GM12878 (cell line): ENCODE results near the gene PPP1R13L.

Experiments used
- EZH2 ChIP-seq: IDR thresholded peaks from 2 replicates; pipeline ENCODE4 v1.6.1; 2012; ENCODE audit warnings: low read depth, mild to moderate bottlenecking, control low read depth, inconsistent platforms, low read length, borderline replicate concordance; ENCODE audit not compliant: control insufficient read depth
- NR2C2 ChIP-seq: IDR thresholded peaks from 2 replicates; pipeline ENCODE4 v1.6.1; 2011; ENCODE audit warnings: borderline replicate concordance, low read depth; ENCODE audit not compliant: control insufficient read depth, insufficient read length
- POLR2AphosphoS5 ChIP-seq: IDR thresholded peaks from 2 replicates; pipeline ENCODE4 v1.6.1; 2011; ENCODE audit warnings: mild to moderate bottlenecking, low read length, inconsistent platforms
- SIN3A ChIP-seq: IDR thresholded peaks from 2 replicates; pipeline ENCODE4 v1.6.1; 2012; ENCODE audit warnings: low read depth, low read length, improper control_type of control experiment
- TCF7 ChIP-seq: IDR thresholded peaks from 2 replicates; pipeline ENCODE4 v1.6.1; 2014; ENCODE audit warnings: antibody characterized with exemption, borderline replicate concordance
- ZZZ3 ChIP-seq: IDR thresholded peaks from 2 replicates; pipeline ENCODE4 v1.6.1; 2011; ENCODE audit warnings: low read depth; ENCODE audit not compliant: control insufficient read depth, insufficient read length
- TF ChIP-seq, protein P1 (sequence below), 3 experiments: IDR thresholded peaks in 2 of 3; conservative IDR thresholded peaks in 1 of 3; 2 replicates each; pipeline ENCODE4 v1.5.1; 2011; ENCODE audit warnings: low read depth in 3 of 3, low read length in 3 of 3, mild to moderate bottlenecking in 3 of 3, control low read depth in 2 of 3, moderate library complexity in 2 of 3, inconsistent platforms in 1 of 3, mixed read lengths in 1 of 3; ENCODE audit not compliant: control insufficient read depth in 2 of 3, insufficient read depth in 1 of 3; ENCODE audit errors: extremely low read depth in 1 of 3
- TF ChIP-seq, protein P2 (sequence below): fragments of 450-650 bp; IDR thresholded peaks from 2 replicates; pipeline ENCODE4 v1.6.1; 2017; ENCODE audit warnings: borderline replicate concordance

DNA sequence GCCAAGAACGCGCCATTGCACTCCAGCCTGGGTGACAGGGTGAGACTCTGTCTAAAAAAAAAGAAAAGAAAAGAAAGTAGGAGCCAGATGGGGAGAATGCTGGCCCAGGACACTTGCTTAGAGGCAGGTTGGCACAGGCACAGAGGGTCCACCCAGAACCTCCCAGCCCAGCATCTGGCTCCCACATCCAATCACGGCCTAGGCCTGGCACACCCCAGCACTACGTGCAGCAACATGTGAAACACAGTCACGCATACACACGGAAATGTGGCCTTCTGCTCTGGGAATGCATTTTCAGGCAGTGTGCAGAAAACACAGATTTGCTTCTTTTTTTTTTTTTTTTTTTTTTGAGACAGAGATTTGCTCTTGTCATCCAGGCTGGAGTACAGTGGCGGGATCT is 42.1 kb upstream of the PPP1R13L start:
- no peak for TF ChIP-seq POLR2AphosphoS5
- TF ChIP-seq TCF7 = no peak
- TF ChIP-seq ZZZ3 = no peak
- TF ChIP-seq, protein P1, sequence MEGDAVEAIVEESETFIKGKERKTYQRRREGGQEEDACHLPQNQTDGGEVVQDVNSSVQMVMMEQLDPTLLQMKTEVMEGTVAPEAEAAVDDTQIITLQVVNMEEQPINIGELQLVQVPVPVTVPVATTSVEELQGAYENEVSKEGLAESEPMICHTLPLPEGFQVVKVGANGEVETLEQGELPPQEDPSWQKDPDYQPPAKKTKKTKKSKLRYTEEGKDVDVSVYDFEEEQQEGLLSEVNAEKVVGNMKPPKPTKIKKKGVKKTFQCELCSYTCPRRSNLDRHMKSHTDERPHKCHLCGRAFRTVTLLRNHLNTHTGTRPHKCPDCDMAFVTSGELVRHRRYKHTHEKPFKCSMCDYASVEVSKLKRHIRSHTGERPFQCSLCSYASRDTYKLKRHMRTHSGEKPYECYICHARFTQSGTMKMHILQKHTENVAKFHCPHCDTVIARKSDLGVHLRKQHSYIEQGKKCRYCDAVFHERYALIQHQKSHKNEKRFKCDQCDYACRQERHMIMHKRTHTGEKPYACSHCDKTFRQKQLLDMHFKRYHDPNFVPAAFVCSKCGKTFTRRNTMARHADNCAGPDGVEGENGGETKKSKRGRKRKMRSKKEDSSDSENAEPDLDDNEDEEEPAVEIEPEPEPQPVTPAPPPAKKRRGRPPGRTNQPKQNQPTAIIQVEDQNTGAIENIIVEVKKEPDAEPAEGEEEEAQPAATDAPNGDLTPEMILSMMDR (IDR thresholded peaks at IDR 0.05 in 2 of 3, conservative IDR thresholded peaks at IDR 0.05 in 1 of 3; ENCODE audit: control insufficient read depth in 2 of 3, extremely low read depth in 1 of 3, insufficient read depth in 1 of 3, low read depth in 3 of 3, low read length in 3 of 3) = no peak
- TF ChIP-seq NR2C2 = no peak
- TF ChIP-seq EZH2 = no peak
- TF ChIP-seq, protein P2, sequence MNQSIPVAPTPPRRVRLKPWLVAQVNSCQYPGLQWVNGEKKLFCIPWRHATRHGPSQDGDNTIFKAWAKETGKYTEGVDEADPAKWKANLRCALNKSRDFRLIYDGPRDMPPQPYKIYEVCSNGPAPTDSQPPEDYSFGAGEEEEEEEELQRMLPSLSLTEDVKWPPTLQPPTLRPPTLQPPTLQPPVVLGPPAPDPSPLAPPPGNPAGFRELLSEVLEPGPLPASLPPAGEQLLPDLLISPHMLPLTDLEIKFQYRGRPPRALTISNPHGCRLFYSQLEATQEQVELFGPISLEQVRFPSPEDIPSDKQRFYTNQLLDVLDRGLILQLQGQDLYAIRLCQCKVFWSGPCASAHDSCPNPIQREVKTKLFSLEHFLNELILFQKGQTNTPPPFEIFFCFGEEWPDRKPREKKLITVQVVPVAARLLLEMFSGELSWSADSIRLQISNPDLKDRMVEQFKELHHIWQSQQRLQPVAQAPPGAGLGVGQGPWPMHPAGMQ = no peak
- no peak for TF ChIP-seq SIN3A
